GM12878 (cell line): Measurements from ENCODE around the gene ALG3. TPM values are rescaled to one million over a fixed set of nuclear protein-coding genes. Genes with fewer than 3 reads are reported as not detected.

Source experiments
- ATAC-seq: fragments of 200-7000 bp; cut with Tn5 transposase; 3 replicates; pipeline ENCODE4 v1.9.1; 2020; ENCODE audit warnings: mild to moderate bottlenecking, moderate library complexity
- BruUV-seq: library from RNA; stranded (reverse); fragments of 400-500 nt; replicated peaks from 2 replicates; lab custom pipeline; 2021; lab: Mats Ljungman, UMichigan
- CTCF ChIA-PET: fragments of 300-600 bp; sonication (Branson Sonifier 250); formaldehyde crosslinking; extraction: SDS; loops from one replicate; lab custom pipeline; 2021; ENCODE audit warnings: inconsistent platforms; lab: Yijun Ruan, JAX
- POLR2A ChIA-PET: fragments of 350-600 bp; formaldehyde crosslinking; extraction: SDS; loops from one replicate; lab custom pipeline; 2021; ENCODE audit warnings: inconsistent platforms; lab: Charles Lee
- RAD21 ChIA-PET: fragments of 300-600 bp; sonication (Branson Sonifier 250); formaldehyde crosslinking; loops from one replicate; lab custom pipeline; 2023; ENCODE audit warnings: antibody characterized with exemption; ENCODE audit not compliant: unreplicated experiment; lab: Charles Lee
- SMC1A ChIA-PET: fragments of 300-600 bp; sonication (Branson Sonifier 250); formaldehyde crosslinking; loops from one replicate; lab custom pipeline; 2023; ENCODE audit not compliant: unreplicated experiment, uncharacterized antibody; lab: Charles Lee
- DNase-seq: peaks from one replicate; pipeline ENCODE4 v3.0.0-alpha.2; 2011; ENCODE audit warnings: low read depth, low spot score
- FAIRE-seq: peaks from 3 replicates; lab custom pipeline; 2011; peaks lifted over from hg19 to GRCh38; lab: Jason Lieb, UNC
- H2AFZ ChIP-seq: 2 replicates; pipeline ENCODE4 v1.6.0; 2011; ENCODE audit warnings: low read depth, low read length, control low read depth; ENCODE audit not compliant: control insufficient read depth
- H3K27ac ChIP-seq: 2 replicates; pipeline ENCODE4 v1.5.1; 2011; ENCODE audit warnings: control low read depth; ENCODE audit not compliant: control insufficient read depth, insufficient read depth
- H3K27me3 ChIP-seq, 2 experiments: replicated peaks in 1 of 2; 2 replicates each; pipeline versions ENCODE4 v1.6.0 to v1.6.1; 2011; ENCODE audit warnings: low read length in 1 of 2; ENCODE audit not compliant: control insufficient read depth in 2 of 2, insufficient read depth in 2 of 2
- H3K36me3 ChIP-seq, 2 experiments: 2 replicates each; pipeline ENCODE4 v1.5.1; 2011; ENCODE audit warnings: low read length in 1 of 2; ENCODE audit not compliant: control insufficient read depth in 2 of 2, insufficient read depth in 2 of 2
- H3K4me1 ChIP-seq: 2 replicates; pipeline ENCODE4 v1.6.1; 2011; ENCODE audit warnings: mild to moderate bottlenecking, low read length, moderate library complexity, mixed read lengths; ENCODE audit not compliant: control insufficient read depth, insufficient read depth
- H3K4me2 ChIP-seq: 2 replicates; pipeline ENCODE4 v1.6.0; 2011; ENCODE audit warnings: control low read depth; ENCODE audit not compliant: control insufficient read depth, insufficient read depth
- H3K4me3 ChIP-seq: fragments of 200-600 bp; sonication (generic); 2 replicates; pipeline ENCODE4 v1.5.1; 2016
- H3K79me2 ChIP-seq: 2 replicates; pipeline ENCODE4 v1.6.0; 2011; ENCODE audit warnings: low read length; ENCODE audit not compliant: control insufficient read depth, insufficient read depth
- H3K9ac ChIP-seq: 2 replicates; pipeline ENCODE4 v1.8.0; 2011; ENCODE audit warnings: low read length, control low read depth, mixed read lengths; ENCODE audit not compliant: control insufficient read depth, insufficient read depth
- H3K9me3 ChIP-seq: replicated peaks from 3 replicates; pipeline ENCODE4 v1.5.1; 2011; ENCODE audit warnings: mild to moderate bottlenecking, low read length; ENCODE audit not compliant: control insufficient read depth, insufficient read depth
- H4K20me1 ChIP-seq: 2 replicates; pipeline ENCODE4 v1.6.0; 2011; ENCODE audit not compliant: control insufficient read depth, insufficient read depth
- HCFC1 ChIP-seq: fragments of 150-350 bp; IDR thresholded peaks from 2 replicates; pipeline ENCODE4 v1.6.1; 2014; ENCODE audit warnings: low read length
- LARP7 ChIP-seq: fragments of 450-650 bp; IDR thresholded peaks from 2 replicates; pipeline ENCODE4 v1.6.1; 2017; ENCODE audit warnings: mild to moderate bottlenecking
- MLLT1 ChIP-seq: fragments of 450-650 bp; IDR thresholded peaks from 2 replicates; pipeline ENCODE4 v1.6.1; 2016; ENCODE audit warnings: mild to moderate bottlenecking
- MTA3 ChIP-seq: IDR thresholded peaks from 2 replicates; pipeline ENCODE4 v1.6.1; 2012; ENCODE audit warnings: low read length, inconsistent platforms, borderline replicate concordance
- POLR2A ChIP-seq: IDR thresholded peaks from 2 replicates; pipeline ENCODE4 v1.6.1; 2011; ENCODE audit warnings: low read depth, mild to moderate bottlenecking, low read length
- SKIL ChIP-seq: fragments of 450-650 bp; IDR thresholded peaks from 2 replicates; pipeline ENCODE4 v1.6.1; 2017; ENCODE audit warnings: mild to moderate bottlenecking, low read depth, inconsistent platforms; ENCODE audit not compliant: poor library complexity, severe bottlenecking
- SPI1 ChIP-seq: IDR thresholded peaks from 2 replicates; pipeline ENCODE4 v1.6.1; 2011; ENCODE audit warnings: low read depth, mild to moderate bottlenecking, low read length, moderate library complexity, borderline replicate concordance; ENCODE audit not compliant: insufficient read depth
- SREBF1 ChIP-seq: IDR thresholded peaks from 2 replicates; pipeline ENCODE4 v1.6.1; 2012; ENCODE audit warnings: mild to moderate bottlenecking, low read length
- TCF3 ChIP-seq: IDR thresholded peaks from 2 replicates; pipeline ENCODE4 v1.6.1; 2012; ENCODE audit warnings: low read depth, mild to moderate bottlenecking, low read length, borderline replicate concordance; ENCODE audit not compliant: insufficient read depth
- ZBTB33 ChIP-seq: fragments of 450-650 bp; IDR thresholded peaks from 2 replicates; pipeline ENCODE4 v1.6.1; 2017; ENCODE audit warnings: mild to moderate bottlenecking
- WGBS: methylation state at CpG from one replicate; pipeline ENCODE4 v1.1.6; 2016; ENCODE audit warnings: low lambda C conversion rate; ENCODE audit not compliant: insufficient replicate concordance, insufficient coverage; ENCODE audit errors: missing lambda C conversion rate; 5-methylcytosine and 5-hydroxymethylcytosine counted together
- in situ Hi-C: fragments of 300-500 bp; cut with MboI; formaldehyde crosslinking; loops from 9 replicates; pipeline ENCODE4 v1.14.3; 2018; ENCODE audit warnings: mixed read lengths
- intact Hi-C: fragments of 100-400 bp; cut with micrococcal nuclease; formaldehyde crosslinking; loops from one replicate; pipeline ENCODE4 v1.14.2; 2022; ENCODE audit not compliant: unreplicated experiment
- polyA plus RNA-seq, 11 experiments: library from polyadenylated mRNA; depleted of rRNA in 4 of 11; unstranded in 6 of 11; stranded (reverse) in 5 of 11; fragments of >200 nt; fragmentation: Nextera tagmentation in 4 of 11; fragmentation: Illumina TruSeq in 1 of 11; extraction: Ambion mirVana in 4 of 11; extraction: Trizol in 1 of 11; gene quantifications; 1 replicate in 1 of 11; 2 replicates in 10 of 11; pipeline versions ENCODE4 v1.2.1 to v1.2.3, GENCODE V29; 2011 to 2016; ENCODE audit warnings: inconsistent platforms in 2 of 11, missing spikeins in 2 of 11, low read depth in 1 of 11
- total RNA-seq, 4 experiments: library from RNA; depleted of rRNA in 3 of 4; stranded (reverse); fragments of >200 nt in 3 of 4; fragmentation: Illumina TruSeq in 1 of 4; extraction: Trizol in 1 of 4; gene quantifications; 2 replicates each; pipeline versions ENCODE4 v1.2.1 to v1.2.3, GENCODE V29; 2013 to 2021

The ALG3 gene
- total and polyA plus RNA-seq, 10 of the 15 experiments (the other 5 are each of a cell fraction or from before 2014, with no cell fraction given) = 13.6 to 84.7 (median 39.4) TPM

- 24% methylated on average over 6 of the region's 6 CpGs for WGBS
Observed at GRCh38 chr3:184277366-184277765, 28.6 kb upstream of the ALG3 start.

GRCh38 chr3:184275961-184276910 is 27.5 kb upstream of the ALG3 start, which contains the start of gene ECE2:
TSS of gene ECE2 (plus strand) at chr3:184276022. CDS start at chr3:184276154, 132 bp downstream.
- Histone ChIP-seq H3K4me2 (no peak within 1 kb of the TSS), H3K4me1 (no peaks in the 10 kb centered on the region), H3K27ac (no peak within 1 kb of the TSS), H3K9me3 (no peaks in the 10 kb centered on the region), H3K27me3 (peaks cover 8 to 9% of the 10 kb centered on the region in 2 experiments; a peak in 3 of 4 replicates), H3K79me2 (no peaks in the 10 kb centered on the region), H2AFZ (no peak within 1 kb of the TSS), H3K4me3 (no peak within 1 kb of the TSS), H3K36me3 (no peaks in the 10 kb centered on the region), H3K9ac (no peak within 1 kb of the TSS), H4K20me1 (no peaks in the 10 kb centered on the region)
- ATAC-seq = no peak
- ChIA-PET RAD21 (no interaction called here), SMC1A (no interaction called here), CTCF (no interaction called here), POLR2A (no interaction called here)
- no peak for FAIRE-seq
- WGBS = 33% methylated on average over 36 of the region's 65 CpGs
- in situ Hi-C loops = no loop called here
- intact Hi-C loops = no loop called here
- BruUV-seq = no TSS peak
- TF ChIP-seq LARP7 (no peak), SKIL (no peak), ZBTB33 (no peak), HCFC1 (no peak), MLLT1 (no peak), SREBF1 (no peak), MTA3 (no peak), POLR2A (no peak)
- no peak for DNase-seq

More at GRCh38 chr3:184277366-184277765, 28.6 kb upstream of the ALG3 start:
- Histone ChIP-seq H3K27ac (no peak overlapping the region), H2AFZ (no peak overlapping the region), H3K79me2 (no peaks in the 10 kb centered on the region), H3K27me3 (peaks cover 8 to 9% of the 10 kb centered on the region in 2 experiments; a peak in 3 of 4 replicates), H3K36me3 (no peaks in the 10 kb centered on the region), H3K4me1 (no peaks in the 10 kb centered on the region), H3K9ac (no peak overlapping the region), H3K4me2 (no peak overlapping the region), H3K4me3 (no peak overlapping the region), H3K9me3 (no peaks in the 10 kb centered on the region), H4K20me1 (no peaks in the 10 kb centered on the region)
- DNase-seq (no peak), ATAC-seq (no peak), FAIRE-seq (no peak)
- BruUV-seq = no TSS peak
- TF ChIP-seq TCF3 = no peak
- peak; percentile 22; the same call in 1 of the 2 replicates for TF ChIP-seq SPI1
- in situ Hi-C loops = no loop called here
- ChIA-PET SMC1A (no interaction called here), CTCF (interaction anchor here (0.9 kb wide), 1 partner anchor 51 kb away, joined by 3 read pairs; no protein-coding TSS in a partner anchor), RAD21 (no interaction called here), POLR2A (no interaction called here)
- intact Hi-C loops = no loop called here
